WTC11 (cell line): ENCODE measurements around the gene PXMP2. TPM values are rescaled to one million over a fixed set of nuclear protein-coding genes. Genes with fewer than 3 reads are reported as not detected.

Experiments
- AFF4 ChIP-seq: sonication (generic); formaldehyde crosslinking; IDR thresholded peaks from 2 replicates; pipeline ENCODE4 v1.8.1; 2023; ENCODE audit warnings: mild to moderate bottlenecking, missing genetic modification reagents, borderline replicate concordance
- ARID4B ChIP-seq: sonication (generic); formaldehyde crosslinking; IDR thresholded peaks from 2 replicates; pipeline ENCODE4 v1.8.0; 2023; ENCODE audit warnings: missing genetic modification reagents, mild to moderate bottlenecking, borderline replicate concordance
- CREB1 ChIP-seq: sonication (generic); formaldehyde crosslinking; IDR thresholded peaks from 2 replicates; pipeline ENCODE4 v1.8.0; 2023; ENCODE audit warnings: mild to moderate bottlenecking, missing genetic modification reagents
- FOXP4 ChIP-seq: sonication (generic); formaldehyde crosslinking; IDR thresholded peaks from 2 replicates; pipeline ENCODE4 v1.8.0; 2022; ENCODE audit warnings: mild to moderate bottlenecking, missing genetic modification reagents
- MAX ChIP-seq: sonication (generic); formaldehyde crosslinking; IDR thresholded peaks from 2 replicates; pipeline ENCODE4 v1.8.0; 2022; ENCODE audit warnings: mild to moderate bottlenecking, missing genetic modification reagents
- NFE2L1 ChIP-seq: sonication (generic); formaldehyde crosslinking; IDR thresholded peaks from 2 replicates; pipeline ENCODE4 v1.8.1; 2023; ENCODE audit warnings: missing genetic modification reagents
- RELA ChIP-seq: sonication (generic); formaldehyde crosslinking; IDR thresholded peaks from 2 replicates; pipeline ENCODE4 v1.8.1; 2022; ENCODE audit warnings: missing genetic modification reagents, mild to moderate bottlenecking, borderline replicate concordance
- SMAD3 ChIP-seq: sonication (generic); formaldehyde crosslinking; IDR thresholded peaks from 2 replicates; pipeline ENCODE4 v1.8.0; 2022; ENCODE audit warnings: missing genetic modification reagents, mild to moderate bottlenecking, borderline replicate concordance
- SP1 ChIP-seq: sonication (generic); formaldehyde crosslinking; conservative IDR thresholded peaks from 2 replicates; pipeline ENCODE4 v1.8.1; 2022; ENCODE audit warnings: missing genetic modification reagents
- USF2 ChIP-seq: sonication (generic); formaldehyde crosslinking; IDR thresholded peaks from 2 replicates; pipeline ENCODE4 v1.8.1; 2023; ENCODE audit warnings: mild to moderate bottlenecking, missing genetic modification reagents, moderate library complexity
- ZNF281 ChIP-seq: sonication (generic); formaldehyde crosslinking; IDR thresholded peaks from 2 replicates; pipeline ENCODE4 v1.8.0; 2023; ENCODE audit warnings: mild to moderate bottlenecking, missing genetic modification reagents
- ZNF423 ChIP-seq: fragments of 250-450 bp; sonication (Bioruptor Pico); IDR thresholded peaks from 2 replicates; pipeline ENCODE4 v2.1.2; 2022; ENCODE audit warnings: mild to moderate bottlenecking, moderate library complexity
- ZNF512 ChIP-seq: sonication (generic); formaldehyde crosslinking; IDR thresholded peaks from 2 replicates; pipeline ENCODE4 v1.8.1; 2022; ENCODE audit warnings: missing genetic modification reagents, borderline replicate concordance
- ZNF532 ChIP-seq: fragments of 250-450 bp; sonication (Bioruptor Pico); IDR thresholded peaks from 2 replicates; pipeline ENCODE4 v1.9.0; 2021; ENCODE audit warnings: mild to moderate bottlenecking, borderline replicate concordance
- total RNA-seq: library from RNA; stranded (reverse); gene quantifications from 3 replicates; pipeline ENCODE4 v1.2.3, GENCODE V29; 2021

The PXMP2 gene
- total RNA-seq, 1 experiment from 2014 or later: 12.6 TPM

GRCh38 chr12:132713123-132713522 is 25.7 kb downstream of the PXMP2 start (continued):
- no peak for TF ChIP-seq ZNF532 (CRISPR knock-in tag)
- no peak for TF ChIP-seq SP1 (CRISPR knock-in tag)
- no peak for TF ChIP-seq SMAD3 (CRISPR knock-in tag)
- no peak for TF ChIP-seq ARID4B (CRISPR knock-in tag)
- TF ChIP-seq FOXP4 (CRISPR knock-in tag): no peak
- TF ChIP-seq USF2: no peak
- no peak for TF ChIP-seq ZNF281 (CRISPR knock-in tag)
- no peak for TF ChIP-seq RELA (CRISPR knock-in tag)
- TF ChIP-seq NFE2L1 (CRISPR knock-in tag): no peak
- no peak for TF ChIP-seq AFF4 (CRISPR knock-in tag)
- TF ChIP-seq ZNF512: no peak
- no peak for TF ChIP-seq CREB1 (CRISPR knock-in tag)
- no peak for TF ChIP-seq ZNF423 (CRISPR knock-in tag)
- no peak for TF ChIP-seq MAX (CRISPR knock-in tag)
